IMR-90 (cell line): ENCODE results near the gene COL20A1. TPM values are rescaled to one million over a fixed set of nuclear protein-coding genes. Genes with fewer than 3 reads are reported as not detected.

Experiments
- ATAC-seq: fragments of 200-7000 bp; cut with Tn5 transposase; 2 replicates; pipeline ENCODE4 v1.9.1; 2020; ENCODE audit warnings: low read depth, mild to moderate bottlenecking, moderate library complexity
- BruUV-seq: library from RNA; stranded (reverse); fragments of 400-500 nt; replicated peaks from 2 replicates; lab custom pipeline; 2021; lab: Mats Ljungman, UMichigan
- CTCF ChIA-PET: fragments of 300-600 bp; formaldehyde crosslinking; extraction: SDS; loops from one replicate; lab custom pipeline; 2021; ENCODE audit warnings: antibody characterized with exemption; lab: Yijun Ruan, JAX
- POLR2A ChIA-PET: fragments of 300-600 bp; sonication (Branson Sonifier 250); formaldehyde crosslinking; loops from one replicate; lab custom pipeline; 2022; ENCODE audit warnings: antibody characterized with exemption; ENCODE audit not compliant: unreplicated experiment; lab: Charles Lee
- DNase-seq: peaks from one replicate; pipeline ENCODE4 v3.0.0; 2013
- H2AFZ ChIP-seq: replicated peaks from 2 replicates; pipeline ENCODE3; 2013; ENCODE audit warnings: low read length, mild to moderate bottlenecking; ENCODE audit not compliant: poor library complexity
- H2AK5ac ChIP-seq: 2 replicates; pipeline ENCODE4 v1.6.1; 2013; ENCODE audit warnings: low read depth, low read length, inconsistent platforms
- H2AK9ac ChIP-seq: replicated peaks from 2 replicates; pipeline ENCODE3; 2013; ENCODE audit warnings: mild to moderate bottlenecking, low read depth, low read length, moderate library complexity; ENCODE audit not compliant: poor library complexity
- H2BK120ac ChIP-seq: 2 replicates; pipeline ENCODE4 v1.6.1; 2013; ENCODE audit warnings: low read depth, low read length, inconsistent platforms
- H2BK15ac ChIP-seq: 3 replicates; pipeline ENCODE4 v1.6.1; 2013; ENCODE audit warnings: low read depth, low read length, inconsistent platforms
- H2BK20ac ChIP-seq: 2 replicates; pipeline ENCODE4 v1.6.1; 2013; ENCODE audit warnings: low read depth, mild to moderate bottlenecking, inconsistent platforms, low read length, moderate library complexity
- H2BK5ac ChIP-seq: 2 replicates; pipeline ENCODE4 v1.6.1; 2013; ENCODE audit warnings: mild to moderate bottlenecking, low read depth, low read length, inconsistent platforms; ENCODE audit not compliant: poor library complexity, severe bottlenecking
- H3K14ac ChIP-seq: replicated peaks from 2 replicates; pipeline ENCODE4 v1.6.1; 2013; ENCODE audit warnings: low read depth, low read length, inconsistent platforms
- H3K18ac ChIP-seq: 2 replicates; pipeline ENCODE4 v1.6.1; 2013; ENCODE audit warnings: low read depth, low read length, control low read depth
- H3K23ac ChIP-seq: 2 replicates; pipeline ENCODE4 v1.6.1; 2013; ENCODE audit warnings: low read depth, low read length, inconsistent platforms
- H3K27ac ChIP-seq: 2 replicates; pipeline ENCODE4 v1.5.1; 2013; ENCODE audit warnings: mild to moderate bottlenecking, control low read depth, low read length; ENCODE audit not compliant: insufficient read depth
- H3K27me3 ChIP-seq: 2 replicates; pipeline ENCODE4 v1.6.1; 2013; ENCODE audit warnings: low read length; ENCODE audit not compliant: control insufficient read depth, insufficient read depth
- H3K36me3 ChIP-seq: 2 replicates; pipeline ENCODE4 v1.6.1; 2013; ENCODE audit warnings: low read length, mixed read lengths; ENCODE audit not compliant: control insufficient read depth, insufficient read depth
- H3K4ac ChIP-seq: 2 replicates; pipeline ENCODE4 v1.6.1; 2013; ENCODE audit warnings: low read depth, low read length, inconsistent platforms
- H3K4me1 ChIP-seq: 2 replicates; pipeline ENCODE4 v1.6.1; 2013; ENCODE audit warnings: low read length, mixed read lengths; ENCODE audit not compliant: control insufficient read depth, insufficient read depth
- H3K4me2 ChIP-seq: 2 replicates; pipeline ENCODE4 v1.6.1; 2013; ENCODE audit warnings: low read depth, mild to moderate bottlenecking, control low read depth, low read length, moderate library complexity
- H3K4me3 ChIP-seq: 2 replicates; pipeline ENCODE4 v1.5.1; 2013; ENCODE audit warnings: low read depth, mild to moderate bottlenecking, control low read depth, low read length, moderate library complexity; ENCODE audit not compliant: insufficient read depth
- H3K56ac ChIP-seq: 2 replicates; pipeline ENCODE4 v1.6.1; 2013; ENCODE audit warnings: low read length, inconsistent platforms; ENCODE audit not compliant: insufficient read depth; ENCODE audit errors: extremely low read depth
- H3K79me1 ChIP-seq, 2 experiments: 2 replicates each; pipeline ENCODE4 v1.6.1; 2013; ENCODE audit warnings: low read length in 2 of 2, inconsistent platforms in 1 of 2, low read depth in 1 of 2
- H3K9ac ChIP-seq: 2 replicates; pipeline ENCODE4 v1.6.1; 2013; ENCODE audit warnings: low read depth, low read length, control low read depth
- H3K9me1 ChIP-seq: 2 replicates; pipeline ENCODE4 v1.6.1; 2013; ENCODE audit warnings: low read length, inconsistent platforms; ENCODE audit not compliant: insufficient read depth
- H3K9me3 ChIP-seq: 2 replicates; pipeline ENCODE4 v1.6.1; 2013; ENCODE audit warnings: low read length; ENCODE audit not compliant: control insufficient read depth, insufficient read depth
- H4K20me1 ChIP-seq: 2 replicates; pipeline ENCODE4 v1.6.1; 2013; ENCODE audit warnings: low read length, inconsistent platforms; ENCODE audit not compliant: insufficient read depth
- H4K5ac ChIP-seq: 2 replicates; pipeline ENCODE4 v1.6.1; 2013; ENCODE audit warnings: mild to moderate bottlenecking, low read depth, low read length, control low read depth
- H4K8ac ChIP-seq, 2 experiments: 2 replicates each; pipeline ENCODE4 v1.6.1; 2013; ENCODE audit warnings: low read depth in 2 of 2, low read length in 2 of 2, control low read depth in 1 of 2, inconsistent platforms in 1 of 2
- H4K91ac ChIP-seq: 2 replicates; pipeline ENCODE4 v1.6.1; 2013; ENCODE audit warnings: low read depth, low read length, inconsistent platforms; ENCODE audit not compliant: insufficient read depth
- BHLHE40 ChIP-seq: fragments of 150-350 bp; IDR thresholded peaks from 2 replicates; pipeline ENCODE4 v1.6.1; 2016; ENCODE audit warnings: mild to moderate bottlenecking, low read depth, low read length
- CEBPB ChIP-seq: IDR thresholded peaks from 2 replicates; pipeline ENCODE4 v1.6.1; 2012; ENCODE audit warnings: low read depth, low read length, improper control_type of control experiment
- FOS ChIP-seq: fragments of 150-350 bp; IDR thresholded peaks from 2 replicates; pipeline ENCODE4 v1.6.1; 2016; ENCODE audit warnings: low read depth, low read length
- MAFK ChIP-seq: IDR thresholded peaks from 2 replicates; pipeline ENCODE4 v1.6.1; 2012; ENCODE audit warnings: low read depth, low read length, improper control_type of control experiment
- MAZ ChIP-seq: IDR thresholded peaks from 2 replicates; pipeline ENCODE4 v1.6.1; 2012; ENCODE audit warnings: low read depth, mild to moderate bottlenecking, low read length, improper control_type of control experiment, moderate library complexity, borderline replicate concordance
- RCOR1 ChIP-seq: IDR thresholded peaks from 2 replicates; pipeline ENCODE4 v1.6.1; 2012; ENCODE audit warnings: mild to moderate bottlenecking, low read length, improper control_type of control experiment; ENCODE audit not compliant: insufficient replicate concordance
- RFX5 ChIP-seq: IDR thresholded peaks from 2 replicates; pipeline ENCODE4 v1.8.0; 2012; ENCODE audit warnings: low read depth, mild to moderate bottlenecking, low read length, moderate library complexity
- SMC3 ChIP-seq: fragments of 150-350 bp; IDR thresholded peaks from 2 replicates; pipeline ENCODE4 v1.6.1; 2016; ENCODE audit warnings: low read depth, mild to moderate bottlenecking, antibody characterized with exemption, low read length, moderate library complexity
- WGBS, 2 experiments: methylation state at CpG; one replicate each; pipeline versions ENCODE4 v1.1.5 to v1.1.7; 2013; ENCODE audit warnings: missing lambda C conversion rate in 2 of 2; ENCODE audit not compliant: insufficient read length in 1 of 2; ENCODE audit errors: extremely low coverage in 2 of 2; 5-methylcytosine and 5-hydroxymethylcytosine counted together
- dilution Hi-C: fragments of 300-500 bp; cut with HindIII; formaldehyde crosslinking; loops from one replicate; pipeline ENCODE4 v1.14.3; 2018; ENCODE audit warnings: low sequenced_read_pairs; ENCODE audit not compliant: unreplicated experiment
- in situ Hi-C: fragments of 300-500 bp; cut with MboI; formaldehyde crosslinking; loops from 3 replicates; pipeline ENCODE4 v1.14.3; 2019; ENCODE audit warnings: low sequenced_read_pairs, inconsistent platforms, mixed read lengths
- intact Hi-C: fragments of 100-400 bp; cut with micrococcal nuclease; formaldehyde crosslinking; loops from 2 replicates; pipeline ENCODE4 v1.10.0; 2022
- polyA plus RNA-seq, 3 experiments: library from polyadenylated mRNA; depleted of rRNA; stranded (reverse); fragments of >200 nt; gene quantifications; 2 replicates each; pipeline ENCODE4 v1.2.3, GENCODE V29; 2012; ENCODE audit warnings: low replicate concordance in 1 of 3
- total RNA-seq: library from RNA; depleted of rRNA; stranded (reverse); fragments of >200 nt; gene quantifications from 2 replicates; pipeline ENCODE4 v1.2.3, GENCODE V29; 2012
- TF ChIP-seq, protein P1 (sequence below): conservative IDR thresholded peaks from 2 replicates; pipeline ENCODE4 v1.5.1; 2012; ENCODE audit warnings: mild to moderate bottlenecking, low read depth, low read length, improper control_type of control experiment

COL20A1 gene
- total and polyA plus RNA-seq, 2 of the 4 experiments (the other 2 are of a cell fraction): not detected

DNA sequence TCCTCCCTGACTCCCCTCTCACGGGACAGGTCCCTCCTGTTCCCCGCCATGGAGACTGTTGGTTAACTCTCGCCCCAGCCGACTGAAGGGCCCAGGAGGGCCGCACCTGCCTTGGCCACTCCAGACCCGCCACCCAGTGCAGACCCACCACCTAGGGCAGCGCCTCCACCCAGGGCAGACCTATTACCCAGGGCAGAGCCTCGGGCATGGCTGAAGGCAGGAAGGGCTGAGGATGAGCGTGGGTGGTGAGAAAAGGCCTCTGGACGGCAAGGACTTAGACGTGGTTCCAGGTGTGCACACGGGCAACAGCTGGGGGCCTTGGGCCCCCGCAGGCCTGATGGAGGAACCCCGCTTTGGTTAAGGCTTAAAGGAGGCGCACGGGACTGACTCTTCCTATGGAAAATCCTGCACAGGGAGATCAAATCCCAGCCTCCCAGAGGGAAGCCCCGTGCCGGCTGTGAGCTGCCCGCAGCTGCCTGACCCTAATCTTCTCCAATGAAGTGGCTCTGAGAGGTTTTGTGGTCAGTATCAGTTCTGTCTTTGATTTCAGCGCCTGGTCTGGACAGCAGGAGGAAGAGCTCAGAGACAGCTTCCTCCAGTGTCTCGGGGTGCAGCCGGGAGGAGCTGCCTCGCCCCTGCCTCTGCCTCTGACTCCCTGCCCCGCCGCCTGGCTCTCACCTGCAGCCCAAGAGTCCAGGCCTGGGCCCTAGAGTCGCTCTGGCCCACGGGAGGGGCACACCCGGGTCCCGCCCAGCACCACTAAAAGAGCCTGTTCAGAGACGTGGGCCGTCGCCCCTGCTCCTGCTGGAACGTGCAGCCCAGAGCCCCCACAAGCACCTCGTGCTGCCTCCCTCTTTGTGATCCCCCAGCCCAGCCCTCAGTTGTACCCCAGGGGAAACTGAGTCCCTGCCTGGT is 80.2 kb downstream of the COL20A1 start (continued):
- TF ChIP-seq FOS: no peak

GRCh38 chr20:63373996-63374395 is 81.0 kb downstream of the COL20A1 start:
- ChIA-PET POLR2A (no interaction called here), CTCF (no interaction called here)
- Histone ChIP-seq H3K27ac (no peak overlapping the region), H3K4ac (no peak overlapping the region), H3K4me3 (no peak overlapping the region), H2BK15ac (no peak overlapping the region), H2AFZ (no peak overlapping the region), H2AK9ac (no peak overlapping the region), H3K9ac (no peak overlapping the region), H3K18ac (no peak overlapping the region), H4K91ac (no peak overlapping the region), H2AK5ac (no peak overlapping the region), H3K9me1 (no peaks in the 10 kb centered on the region), H3K4me1 (no peaks in the 10 kb centered on the region), H2BK5ac (no peak overlapping the region), H4K8ac (no peak overlapping the region), H4K5ac (no peak overlapping the region), H2BK120ac (no peak overlapping the region), H3K36me3 (no peaks in the 10 kb centered on the region), H4K20me1 (peaks cover 3% of the 10 kb centered on the region; the same call in 1 of the 2 replicates), H3K4me2 (no peak overlapping the region), H2BK20ac (no peak overlapping the region), H3K9me3 (no peaks in the 10 kb centered on the region), H3K14ac (no peak overlapping the region), H3K56ac (no peak overlapping the region), H3K23ac (no peak overlapping the region), H3K79me1 (no peaks in the 10 kb centered on the region), H3K27me3 (peaks cover 67% of the 10 kb centered on the region)
- no TSS peak for BruUV-seq
- TF ChIP-seq RFX5 (no peak), MAZ (no peak), MAFK (no peak), RCOR1 (no peak), FOS (no peak), CEBPB (no peak), SMC3 (no peak), BHLHE40 (no peak)
- TF ChIP-seq, protein P1, sequence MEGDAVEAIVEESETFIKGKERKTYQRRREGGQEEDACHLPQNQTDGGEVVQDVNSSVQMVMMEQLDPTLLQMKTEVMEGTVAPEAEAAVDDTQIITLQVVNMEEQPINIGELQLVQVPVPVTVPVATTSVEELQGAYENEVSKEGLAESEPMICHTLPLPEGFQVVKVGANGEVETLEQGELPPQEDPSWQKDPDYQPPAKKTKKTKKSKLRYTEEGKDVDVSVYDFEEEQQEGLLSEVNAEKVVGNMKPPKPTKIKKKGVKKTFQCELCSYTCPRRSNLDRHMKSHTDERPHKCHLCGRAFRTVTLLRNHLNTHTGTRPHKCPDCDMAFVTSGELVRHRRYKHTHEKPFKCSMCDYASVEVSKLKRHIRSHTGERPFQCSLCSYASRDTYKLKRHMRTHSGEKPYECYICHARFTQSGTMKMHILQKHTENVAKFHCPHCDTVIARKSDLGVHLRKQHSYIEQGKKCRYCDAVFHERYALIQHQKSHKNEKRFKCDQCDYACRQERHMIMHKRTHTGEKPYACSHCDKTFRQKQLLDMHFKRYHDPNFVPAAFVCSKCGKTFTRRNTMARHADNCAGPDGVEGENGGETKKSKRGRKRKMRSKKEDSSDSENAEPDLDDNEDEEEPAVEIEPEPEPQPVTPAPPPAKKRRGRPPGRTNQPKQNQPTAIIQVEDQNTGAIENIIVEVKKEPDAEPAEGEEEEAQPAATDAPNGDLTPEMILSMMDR: no peak
- dilution Hi-C loops (no loop called here), in situ Hi-C loops (no loop called here), intact Hi-C loops (no loop called here)
- 50% methylated on average over 1 of the region's 19 CpGs; no CpG with 5 or more reads in 1 of the 2 experiments for WGBS, 2 experiments
- ATAC-seq (no peak), DNase-seq (no peak)
